Rectal smooth muscle tissue (tissue), 1 donor: ENCODE results near the gene SF3B5.
"Not testable (repeated sequence)": the region's sequence is repeated elsewhere in the genome, so short reads cannot be mapped to it uniquely, and the experiment has no call there.

Source experiments
- H3K27ac ChIP-seq: one replicate; pipeline ENCODE4 v1.7.0; 2013; ENCODE audit warnings: low read depth, low read length, inconsistent platforms
- H3K27me3 ChIP-seq: one replicate; pipeline ENCODE4 v1.7.0; 2013; ENCODE audit warnings: low read length; ENCODE audit not compliant: control insufficient read depth, insufficient read depth
- H3K36me3 ChIP-seq: one replicate; pipeline ENCODE4 v1.7.0; 2013; ENCODE audit warnings: low read length; ENCODE audit not compliant: control insufficient read depth, insufficient read depth
- H3K4me1 ChIP-seq: one replicate; pipeline ENCODE4 v1.7.0; 2013; ENCODE audit warnings: low read length; ENCODE audit not compliant: control insufficient read depth, insufficient read depth
- H3K4me3 ChIP-seq: one replicate; pipeline ENCODE4 v1.7.0; 2013; ENCODE audit warnings: low read length
- H3K9ac ChIP-seq: one replicate; pipeline ENCODE4 v1.7.0; 2013; ENCODE audit warnings: low read length

SF3B5 gene

GRCh38 chr6:144095134-144096002 is at the start of gene SF3B5:
Gene SF3B5 (minus strand): TSS chr6:144095573. CDS start chr6:144095497, 76 bp downstream.
- no peaks in the 10 kb centered on the region for H3K27me3 ChIP-seq

GRCh38 chr6:144144996-144145395 is 49.6 kb upstream of the SF3B5 start:
- Histone ChIP-seq H3K27me3 (no peaks in the 10 kb centered on the region), H3K4me1 (no peaks in the 10 kb centered on the region), H3K9ac (no peak overlapping the region), H3K36me3 (no peaks in the 10 kb centered on the region), H3K4me3 (no peak overlapping the region), H3K27ac (no peak overlapping the region)

More at GRCh38 chr6:144095134-144096002, at the start of gene SF3B5:
- Histone ChIP-seq H3K4me1 (peaks cover 6% of the 10 kb centered on the region), H3K9ac (peak within 1 kb of the TSS; percentile 96), H3K27ac (peak within 1 kb of the TSS; percentile 84), H3K4me3 (peak within 1 kb of the TSS; percentile 98), H3K36me3 (no peaks in the 10 kb centered on the region)

- H3K4me1 ChIP-seq: no peaks in the 10 kb centered on the region
- H3K9ac ChIP-seq: no peak overlapping the region
- no peak overlapping the region for H3K27ac ChIP-seq
- H3K4me3 ChIP-seq: no peak overlapping the region
- H3K36me3 ChIP-seq: no peaks in the 10 kb centered on the region
- H3K27me3 ChIP-seq: no peaks in the 10 kb centered on the region
Observed at GRCh38 chr6:144143878-144144277, 48.5 kb upstream of the SF3B5 start.

GRCh38 chr6:144143106-144143505 is 47.7 kb upstream of the SF3B5 start:
- Histone ChIP-seq H3K4me3 (no peak overlapping the region), H3K27me3 (no peaks in the 10 kb centered on the region), H3K27ac (no peak overlapping the region), H3K36me3 (no peaks in the 10 kb centered on the region), H3K4me1 (no peaks in the 10 kb centered on the region), H3K9ac (no peak overlapping the region)

GRCh38 chr6:144141470-144141869 is 46.1 kb upstream of the SF3B5 start:
- no peaks in the 10 kb centered on the region for H3K4me1 ChIP-seq
- H3K27me3 ChIP-seq: no peaks in the 10 kb centered on the region

GRCh38 chr6:144140867-144141266 is 45.5 kb upstream of the SF3B5 start:
- no peak overlapping the region for H3K27ac ChIP-seq
- H3K36me3 ChIP-seq: no peaks in the 10 kb centered on the region
- H3K9ac ChIP-seq: no peak overlapping the region
- no peaks in the 10 kb centered on the region for H3K4me1 ChIP-seq
- H3K4me3 ChIP-seq: no peak overlapping the region
- H3K27me3 ChIP-seq: no peaks in the 10 kb centered on the region

More at GRCh38 chr6:144141470-144141869, 46.1 kb upstream of the SF3B5 start:
- H3K36me3 ChIP-seq: no peaks in the 10 kb centered on the region
- H3K9ac ChIP-seq: no peak overlapping the region
- H3K27ac ChIP-seq: no peak overlapping the region
- H3K4me3 ChIP-seq: no peak overlapping the region

GRCh38 chr6:144139817-144140216 is 44.4 kb upstream of the SF3B5 start:
- Histone ChIP-seq H3K4me1 (no peaks in the 10 kb centered on the region), H3K36me3 (no peaks in the 10 kb centered on the region), H3K9ac (no peak overlapping the region), H3K27ac (no peak overlapping the region), H3K4me3 (no peak overlapping the region), H3K27me3 (no peaks in the 10 kb centered on the region)

GRCh38 chr6:144138542-144138941 is 43.2 kb upstream of the SF3B5 start:
- Histone ChIP-seq H3K27ac (no peak overlapping the region), H3K9ac (no peak overlapping the region), H3K27me3 (no peaks in the 10 kb centered on the region), H3K4me1 (no peaks in the 10 kb centered on the region), H3K36me3 (no peaks in the 10 kb centered on the region), H3K4me3 (no peak overlapping the region)

- Histone ChIP-seq H3K4me3 (no peak overlapping the region), H3K9ac (no peak overlapping the region), H3K27me3 (no peaks in the 10 kb centered on the region), H3K36me3 (no peaks in the 10 kb centered on the region), H3K27ac (no peak overlapping the region), H3K4me1 (no peaks in the 10 kb centered on the region)
Observed at GRCh38 chr6:144134737-144135136, 39.4 kb upstream of the SF3B5 start.

- no peak overlapping the region for H3K4me3 ChIP-seq
- H3K36me3 ChIP-seq: no peaks in the 10 kb centered on the region
- no peak overlapping the region for H3K9ac ChIP-seq
- H3K27ac ChIP-seq: no peak overlapping the region
- no peaks in the 10 kb centered on the region for H3K27me3 ChIP-seq
- H3K4me1 ChIP-seq: no peaks in the 10 kb centered on the region
Observed at GRCh38 chr6:144134176-144134575, 38.8 kb upstream of the SF3B5 start.

- Histone ChIP-seq H3K36me3 (no peaks in the 10 kb centered on the region), H3K9ac (no peak overlapping the region), H3K4me1 (no peaks in the 10 kb centered on the region), H3K27me3 (no peaks in the 10 kb centered on the region), H3K27ac (no peak overlapping the region), H3K4me3 (no peak overlapping the region)
Observed at GRCh38 chr6:144133225-144133821, 38.0 kb upstream of the SF3B5 start.

- not testable (repeated sequence) for H3K27ac ChIP-seq, H3K36me3 ChIP-seq, H3K4me1 ChIP-seq, H3K27me3 ChIP-seq, H3K9ac ChIP-seq, H3K4me3 ChIP-seq
Observed at GRCh38 chr6:144132167-144132690, 36.9 kb upstream of the SF3B5 start.
